ENCODE data around the gene MINDY3. TPM values are rescaled to one million over a fixed set of nuclear protein-coding genes. Genes with fewer than 3 reads are reported as not detected.

The MINDY3 gene
- total RNA-seq, 1 experiment from 2014 or later: 14.9 TPM

GRCh38 chr10:15791816-15792524, 68.3 kb downstream of the MINDY3 start:
- Histone ChIP-seq H3K4ac (ENCODE audit: low read depth, low read length) (no peak overlapping the region), H3K56ac (ENCODE audit: insufficient read length, low read depth, low read length) (no peak overlapping the region), H3K14ac (ENCODE audit: insufficient read depth, low read length) (no peak overlapping the region), H3K9me3 (ENCODE audit: control insufficient read depth, low read depth, low read length) (no peaks in the 10 kb centered on the region), H3K27ac (ENCODE audit: insufficient read length, low read depth, low read length) (no peak overlapping the region), H3K23me2 (ENCODE audit: insufficient read length, low read depth, low read length, poor library complexity, severe bottlenecking) (no peaks in the 10 kb centered on the region), H2BK12ac (ENCODE audit: insufficient read length, low read depth, low read length) (no peak overlapping the region), H3K4me2 (ENCODE audit: insufficient read depth, insufficient read length, low read length) (no peak overlapping the region), H4K8ac (replicated peaks; ENCODE audit: insufficient read length, low read depth, low read length) (no peak overlapping the region), H2BK5ac (ENCODE audit: insufficient read length, low read length) (no peak overlapping the region), H4K91ac (ENCODE audit: insufficient read length, low read depth, low read length) (no peak overlapping the region), H3K79me2 (ENCODE audit: insufficient read depth, low read length) (no peaks in the 10 kb centered on the region), H4K5ac (ENCODE audit: insufficient read length, low read depth, low read length) (no peak overlapping the region), H3K18ac (ENCODE audit: insufficient read length, low read depth, low read length) (no peak overlapping the region), H2BK120ac (ENCODE audit: low read depth, low read length, poor library complexity, severe bottlenecking) (no peak overlapping the region), H2BK20ac (ENCODE audit: low read depth, low read length, poor library complexity, severe bottlenecking) (no peak overlapping the region), H2BK15ac (ENCODE audit: low read depth, low read length) (no peak overlapping the region), H3T11ph (ENCODE audit: low read length) (no peak overlapping the region), H3K9ac (ENCODE audit: extremely low read depth, insufficient read length, low read length) (no peak overlapping the region), H2AK5ac (ENCODE audit: insufficient read length, low read length) (no peak overlapping the region), H3K79me1 (ENCODE audit: insufficient read depth, low read depth, low read length, poor library complexity, severe bottlenecking) (no peaks in the 10 kb centered on the region), H3K27me3 (ENCODE audit: insufficient read depth, low read length) (no peaks in the 10 kb centered on the region), H2AFZ (ENCODE audit: low read length) (no peak overlapping the region), H3K23ac (ENCODE audit: insufficient read length, low read depth, low read length) (no peak overlapping the region), H4K20me1 (ENCODE audit: control insufficient read depth, insufficient read depth, insufficient read length) (no peaks in the 10 kb centered on the region), H3K4me1 (ENCODE audit: insufficient read depth, low read length) (no peaks in the 10 kb centered on the region)
- H3K27me3 Mint-ChIP-seq (ENCODE audit: low read depth): no peaks in the 10 kb centered on the region
- H3K36me3 Mint-ChIP-seq (ENCODE audit: insufficient read depth in 1 of 3, low read depth in 3 of 3): no peaks in the 10 kb centered on the region; a peak in 1 of 7 replicates
- WGBS (ENCODE audit: extremely low coverage, insufficient read length, low lambda C conversion rate): no CpG with 5 or more reads among the region's 2 CpGs
- no peak for DNase-seq
- TF ChIP-seq CTCF (conservative IDR thresholded peaks at IDR 0.05): no peak
- no peak overlapping the region for H3K4me3 Mint-ChIP-seq
- H3K9me3 Mint-ChIP-seq: no peaks in the 10 kb centered on the region
- no peak overlapping the region for H3K27ac Mint-ChIP-seq
- H3K4me1 Mint-ChIP-seq: no peaks in the 10 kb centered on the region
